ENCODE measurements around the gene SAMM50. TPM values are rescaled to one million over a fixed set of nuclear protein-coding genes. Genes with fewer than 3 reads are reported as not detected.

SAMM50 gene
- total and polyA plus RNA-seq, 2 experiments from 2014 or later = 37.8 to 73.8 TPM

- in situ Hi-C loops (cut with MboI) = no loop called here
- 54 to 57% methylated on average over 4 of the region's 4 CpGs for WGBS, 2 experiments (ENCODE audit: low coverage in 1 of 2, low lambda C conversion rate in 2 of 2, missing lambda C conversion rate in 2 of 2)
- H3K4me2 ChIP-seq (ENCODE audit: unreplicated experiment) = no peak overlapping the region
- no peak overlapping the region for H3K27ac ChIP-seq
- H3K79me2 ChIP-seq (ENCODE audit: insufficient read depth) = no peaks in the 10 kb centered on the region
- H3K4me1 ChIP-seq (ENCODE audit: insufficient read depth) = no peaks in the 10 kb centered on the region
- no peaks in the 10 kb centered on the region for H3K27me3 ChIP-seq (replicated peaks; ENCODE audit: insufficient read depth)
- no peak overlapping the region for H3K4me3 ChIP-seq
- H4K20me1 ChIP-seq (ENCODE audit: insufficient read depth) = no peaks in the 10 kb centered on the region
- H3K9me3 ChIP-seq (ENCODE audit: low read depth) = no peaks in the 10 kb centered on the region
- H3K36me3 ChIP-seq (ENCODE audit: low read depth) = no peaks in the 10 kb centered on the region
- H2AFZ ChIP-seq = no peak overlapping the region
- H3F3A ChIP-seq (ENCODE audit: insufficient read depth) = no peaks in the 10 kb centered on the region
- DNase-seq = no peak
- H3K9ac ChIP-seq = no peak overlapping the region
- TF ChIP-seq EZH2phosphoT487 (IDR thresholded peaks at IDR 0.05; ENCODE audit: insufficient read depth, low read depth) = no peak
- no peak for TF ChIP-seq EZH2 (IDR thresholded peaks at IDR 0.05; ENCODE audit: insufficient read depth, poor library complexity, severe bottlenecking)
- H3K9me2 ChIP-seq (ENCODE audit: insufficient read depth) = no peaks in the 10 kb centered on the region
These were observed 23.5 kb upstream of the SAMM50 start for GRCh38 chr22:43931771-43932170.

- Histone ChIP-seq H2AFZ (no peak overlapping the region), H3K9me3 (ENCODE audit: low read depth) (no peaks in the 10 kb centered on the region), H3K4me1 (ENCODE audit: insufficient read depth) (no peaks in the 10 kb centered on the region), H3K79me2 (ENCODE audit: insufficient read depth) (no peaks in the 10 kb centered on the region), H3F3A (ENCODE audit: insufficient read depth) (no peaks in the 10 kb centered on the region), H3K36me3 (ENCODE audit: low read depth) (no peaks in the 10 kb centered on the region), H3K9ac (no peak overlapping the region), H3K9me2 (ENCODE audit: insufficient read depth) (no peaks in the 10 kb centered on the region), H3K27me3 (replicated peaks; ENCODE audit: insufficient read depth) (no peaks in the 10 kb centered on the region), H3K27ac (no peak overlapping the region), H3K4me2 (ENCODE audit: unreplicated experiment) (no peak overlapping the region), H3K4me3 (no peak overlapping the region), H4K20me1 (ENCODE audit: insufficient read depth) (no peaks in the 10 kb centered on the region)
- TF ChIP-seq EZH2 (IDR thresholded peaks at IDR 0.05; ENCODE audit: insufficient read depth, poor library complexity, severe bottlenecking) (no peak), EZH2phosphoT487 (IDR thresholded peaks at IDR 0.05; ENCODE audit: insufficient read depth, low read depth) (no peak)
- 79 to 80% methylated on average over 6 of the region's 6 CpGs for WGBS, 2 experiments (ENCODE audit: low coverage in 1 of 2, low lambda C conversion rate in 2 of 2, missing lambda C conversion rate in 2 of 2)
- in situ Hi-C loops (cut with MboI) = no loop called here
- DNase-seq = no peak
These were observed 13.8 kb upstream of the SAMM50 start for GRCh38 chr22:43941449-43941848.

GRCh38 chr22:43944670-43945430, 10.4 kb upstream of the SAMM50 start:
- no peaks in the 10 kb centered on the region for H3K9me2 ChIP-seq (ENCODE audit: insufficient read depth)
- 82 to 83% methylated on average over 20 of the region's 20 CpGs for WGBS, 2 experiments (ENCODE audit: low coverage in 1 of 2, low lambda C conversion rate in 2 of 2, missing lambda C conversion rate in 2 of 2)
- no peak overlapping the region for H3K9ac ChIP-seq
- no peaks in the 10 kb centered on the region for H3K27me3 ChIP-seq (replicated peaks; ENCODE audit: insufficient read depth)
- no peaks in the 10 kb centered on the region for H3K9me3 ChIP-seq (ENCODE audit: low read depth)
- no peak overlapping the region for H3K4me2 ChIP-seq (ENCODE audit: unreplicated experiment)
- H2AFZ ChIP-seq = no peak overlapping the region
- H3K4me1 ChIP-seq (ENCODE audit: insufficient read depth) = no peaks in the 10 kb centered on the region
- in situ Hi-C loops (cut with MboI) = no loop called here
- no peak for DNase-seq
- H3F3A ChIP-seq (ENCODE audit: insufficient read depth) = no peaks in the 10 kb centered on the region
- no peaks in the 10 kb centered on the region for H3K36me3 ChIP-seq (ENCODE audit: low read depth)
- H3K79me2 ChIP-seq (ENCODE audit: insufficient read depth) = no peaks in the 10 kb centered on the region
- H4K20me1 ChIP-seq (ENCODE audit: insufficient read depth) = no peaks in the 10 kb centered on the region
- TF ChIP-seq EZH2phosphoT487 (IDR thresholded peaks at IDR 0.05; ENCODE audit: insufficient read depth, low read depth) = no peak
- TF ChIP-seq EZH2 (IDR thresholded peaks at IDR 0.05; ENCODE audit: insufficient read depth, poor library complexity, severe bottlenecking) = no peak
- no peak overlapping the region for H3K27ac ChIP-seq
- no peak overlapping the region for H3K4me3 ChIP-seq

GRCh38 chr22:43945632-43946383, 9.4 kb upstream of the SAMM50 start:
- no peaks in the 10 kb centered on the region for H3K4me1 ChIP-seq (ENCODE audit: insufficient read depth)
- 53 to 66% methylated on average over 11 to 12 of the region's 12 CpGs for WGBS, 2 experiments (ENCODE audit: low coverage in 1 of 2, low lambda C conversion rate in 2 of 2, missing lambda C conversion rate in 2 of 2)
- no peaks in the 10 kb centered on the region for H4K20me1 ChIP-seq (ENCODE audit: insufficient read depth)
- no peaks in the 10 kb centered on the region for H3K79me2 ChIP-seq (ENCODE audit: insufficient read depth)
- H3K36me3 ChIP-seq (ENCODE audit: low read depth) = no peaks in the 10 kb centered on the region
- TF ChIP-seq EZH2phosphoT487 (IDR thresholded peaks at IDR 0.05; ENCODE audit: insufficient read depth, low read depth) (no peak), EZH2 (IDR thresholded peaks at IDR 0.05; ENCODE audit: insufficient read depth, poor library complexity, severe bottlenecking) (no peak)
- peak; percentile 84 for DNase-seq
- no peak overlapping the region for H2AFZ ChIP-seq
- in situ Hi-C loops (cut with MboI) = no loop called here
- H3K9me3 ChIP-seq (ENCODE audit: low read depth) = no peaks in the 10 kb centered on the region
- no peaks in the 10 kb centered on the region for H3F3A ChIP-seq (ENCODE audit: insufficient read depth)
- no peak overlapping the region for H3K4me2 ChIP-seq (ENCODE audit: unreplicated experiment)
- H3K9me2 ChIP-seq (ENCODE audit: insufficient read depth) = no peaks in the 10 kb centered on the region
- no peak overlapping the region for H3K4me3 ChIP-seq
- H3K27me3 ChIP-seq (replicated peaks; ENCODE audit: insufficient read depth) = no peaks in the 10 kb centered on the region
- no peak overlapping the region for H3K27ac ChIP-seq
- H3K9ac ChIP-seq = no peak overlapping the region

Measured in GM23248 (cell line).